NCI-H345 treated with DMSO at 0.1 percent for 48 hours (cell line): ENCODE data around the gene NBEA.
"Not testable (repeated sequence)": the region's sequence is repeated elsewhere in the genome, so short reads cannot be mapped to it uniquely, and the experiment has no call there.

Experiments
- DNase-seq: peaks from one replicate; lab custom pipeline; 2025; ENCODE audit not compliant: unreplicated experiment; lab: John Stamatoyannopoulos, UW

Gene NBEA

DNA sequence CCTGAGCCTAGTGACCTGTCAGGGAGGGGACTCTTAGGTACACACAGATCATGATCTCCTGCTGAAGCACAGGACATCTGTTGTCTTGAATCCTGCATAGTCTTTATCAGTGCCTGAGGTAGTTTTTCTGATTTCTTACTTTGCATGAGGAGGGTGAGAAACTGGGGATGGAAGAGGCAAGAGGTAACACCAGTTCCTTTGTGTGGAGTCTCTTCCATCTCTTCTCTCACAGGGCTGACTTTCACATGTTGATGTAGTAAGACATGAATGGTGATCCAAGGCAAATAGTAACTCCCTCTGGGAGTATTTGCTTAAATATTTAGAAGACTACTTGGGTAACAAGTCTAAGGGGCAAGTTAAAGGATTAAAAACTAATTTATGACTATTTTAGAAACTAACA lies 9.5 kb downstream of the NBEA start:
- no peak for DNase-seq

DNA sequence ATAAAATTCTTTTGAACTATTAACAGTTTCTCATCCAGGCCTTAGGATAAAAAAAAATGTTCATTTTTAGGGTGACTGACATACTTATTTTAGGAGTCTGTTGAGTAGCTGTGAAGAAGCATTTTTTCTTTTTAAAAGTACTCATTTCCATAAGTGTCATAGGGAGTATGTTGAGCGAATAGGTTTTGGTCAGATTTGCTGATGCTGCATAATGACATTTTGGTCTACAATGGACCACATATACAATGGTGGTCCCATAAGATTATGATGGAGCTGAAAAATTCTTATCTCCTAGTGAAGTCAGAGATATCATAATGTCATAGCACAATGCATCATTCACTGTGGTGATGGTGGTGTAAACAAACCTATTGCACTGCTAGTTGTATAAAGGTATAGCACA lies 17.4 kb downstream of the NBEA start:
- no peak for DNase-seq

DNA sequence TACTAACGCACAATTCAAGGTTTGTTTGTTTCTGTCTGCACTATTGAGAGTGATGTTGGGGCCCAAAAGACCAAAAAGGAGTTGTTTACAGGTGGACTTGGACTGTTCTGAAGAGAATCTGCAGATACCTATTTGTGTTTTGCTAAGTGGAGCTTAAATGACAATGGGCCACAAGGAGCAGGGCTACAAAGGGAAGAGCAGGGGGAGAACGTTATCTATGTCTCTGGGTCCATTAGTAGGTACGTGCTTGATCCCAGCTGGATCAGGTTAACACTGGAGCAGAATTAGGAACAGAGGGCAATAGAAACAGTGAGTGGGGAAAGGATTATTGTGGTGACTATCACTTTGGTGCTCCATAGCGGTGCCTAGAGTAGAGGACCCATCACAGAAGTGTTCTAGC lies 22.5 kb downstream of the NBEA start:
- DNase-seq = no peak

GRCh38 chr13:34967851-34968562 lies 25.9 kb downstream of the NBEA start:
- no peak for DNase-seq

DNA sequence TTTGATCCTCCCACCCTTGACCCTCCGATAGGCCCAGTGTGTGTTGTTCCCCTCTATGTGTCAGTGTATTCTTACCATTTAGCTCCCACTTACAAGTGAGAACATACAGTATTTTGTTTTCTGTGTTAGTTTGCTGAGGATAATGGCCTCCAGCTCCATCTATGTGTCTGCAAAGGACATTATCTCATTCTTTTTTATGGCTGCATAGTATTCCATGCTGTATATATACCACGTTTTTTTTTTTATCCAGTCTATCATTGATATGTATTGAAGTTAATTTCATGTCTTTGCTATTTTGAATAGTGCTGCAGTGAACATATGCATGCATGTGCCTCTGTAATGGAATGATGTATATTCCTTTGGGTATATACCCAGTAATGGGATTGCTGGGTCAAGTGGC lies 27.5 kb downstream of the NBEA start:
- not testable (repeated sequence) for DNase-seq

- no peak for DNase-seq
Measured at GRCh38 chr13:34970961-34971360, 28.9 kb downstream of the NBEA start.

- DNase-seq = no peak
Measured at GRCh38 chr13:34971473-34971872, 29.4 kb downstream of the NBEA start.

- not testable (repeated sequence) for DNase-seq
Measured at GRCh38 chr13:34985199-34985598, 43.1 kb downstream of the NBEA start.

DNA sequence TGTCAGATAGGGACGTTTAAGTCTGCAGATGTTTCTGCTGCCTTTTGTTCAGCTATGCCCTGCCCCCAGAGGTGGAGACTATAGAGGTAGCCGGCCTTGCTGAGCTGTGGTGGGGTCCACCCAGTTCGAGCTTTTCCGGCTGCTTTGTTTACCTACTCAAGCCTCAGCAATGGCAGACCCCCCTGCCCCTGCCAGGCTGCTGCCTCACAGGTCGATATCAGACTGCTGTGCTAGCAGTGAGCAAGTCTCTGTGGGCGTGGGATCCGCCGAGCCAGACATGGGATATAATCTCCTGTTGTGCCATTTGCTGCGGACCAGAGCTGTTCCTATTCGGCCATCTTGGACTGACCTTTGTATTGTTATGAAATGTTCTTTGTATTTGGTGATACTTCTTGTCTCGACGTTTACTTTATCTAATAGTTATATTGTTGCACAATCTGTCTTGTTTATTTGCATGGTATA lies 46.3 kb downstream of the NBEA start:
- DNase-seq = no peak

- no peak for DNase-seq
Measured at GRCh38 chr13:34990399-34991214, 48.5 kb downstream of the NBEA start.

- DNase-seq = no peak
Measured at GRCh38 chr13:34993470-34993869, 51.4 kb downstream of the NBEA start.

DNA sequence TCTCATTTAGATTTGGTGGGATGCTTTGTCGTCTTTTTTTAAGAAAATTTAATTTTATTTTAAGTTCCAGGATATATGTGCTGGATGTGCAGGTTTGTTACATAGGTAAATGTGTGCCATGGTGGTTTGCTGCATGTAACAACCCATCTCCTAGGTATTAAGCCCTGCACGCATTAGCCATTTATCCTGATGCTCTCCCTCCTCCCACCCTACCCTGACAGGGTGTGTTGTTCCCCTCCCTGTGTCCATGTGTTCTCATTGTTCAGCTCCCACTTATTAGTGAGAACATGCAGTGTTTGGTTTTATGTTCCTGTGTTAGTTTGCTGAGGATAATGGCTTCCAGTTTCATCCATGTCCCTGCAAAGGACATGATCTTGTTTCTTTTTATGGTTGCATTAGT lies 61.7 kb downstream of the NBEA start:
- not testable (repeated sequence) for DNase-seq

DNA sequence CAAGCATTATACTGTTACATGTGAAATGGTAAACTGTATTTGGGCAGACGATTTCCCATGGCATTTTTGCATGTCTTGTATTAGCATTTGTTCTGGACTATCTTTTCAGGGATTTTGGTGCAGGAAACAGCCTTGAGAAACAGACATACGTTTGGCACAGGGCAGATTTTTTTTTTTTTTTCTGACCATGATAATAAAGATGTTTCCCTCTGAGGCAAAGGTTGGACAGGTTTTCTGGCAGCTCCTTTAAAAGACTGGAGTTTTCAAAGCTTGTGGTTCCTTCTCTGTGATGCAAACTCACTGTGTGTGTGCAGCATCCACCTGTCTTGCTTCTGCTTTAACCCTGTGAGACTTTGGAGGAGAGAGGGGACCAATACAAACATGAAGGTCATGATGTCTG lies 63.0 kb downstream of the NBEA start:
- DNase-seq = no peak

DNA sequence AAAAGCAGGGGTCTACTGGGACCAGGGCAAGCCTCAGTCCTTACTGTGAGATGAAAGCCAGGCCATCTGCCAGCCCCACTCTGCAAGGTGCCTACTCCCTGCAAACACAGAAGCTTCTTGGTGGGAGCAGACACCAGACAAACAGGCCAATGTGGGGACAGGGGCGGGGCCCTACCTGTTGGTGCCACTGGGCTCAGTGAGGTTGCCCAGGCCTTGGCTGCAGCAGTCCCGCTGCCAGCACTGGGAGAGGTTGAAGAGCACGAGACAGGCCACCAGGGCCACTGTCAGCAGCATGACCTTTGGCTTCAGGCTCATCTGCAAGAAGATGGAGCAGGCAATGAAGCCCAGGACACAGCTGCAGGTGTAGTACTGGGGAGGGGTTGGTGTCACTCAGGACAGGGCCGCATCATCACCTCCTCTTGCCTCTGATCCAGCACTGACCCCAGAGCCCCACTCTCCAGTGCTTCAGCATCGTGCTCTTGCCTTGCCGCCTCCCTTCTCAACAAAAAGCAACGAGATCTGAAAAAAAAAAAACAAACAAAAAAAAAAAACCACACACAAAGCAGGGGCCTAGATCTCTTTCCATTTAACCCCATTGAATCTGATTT lies 72.6 kb downstream of the NBEA start:
- no peak for DNase-seq

- no peak for DNase-seq
Measured at GRCh38 chr13:35016362-35017112, 74.5 kb downstream of the NBEA start.

DNA sequence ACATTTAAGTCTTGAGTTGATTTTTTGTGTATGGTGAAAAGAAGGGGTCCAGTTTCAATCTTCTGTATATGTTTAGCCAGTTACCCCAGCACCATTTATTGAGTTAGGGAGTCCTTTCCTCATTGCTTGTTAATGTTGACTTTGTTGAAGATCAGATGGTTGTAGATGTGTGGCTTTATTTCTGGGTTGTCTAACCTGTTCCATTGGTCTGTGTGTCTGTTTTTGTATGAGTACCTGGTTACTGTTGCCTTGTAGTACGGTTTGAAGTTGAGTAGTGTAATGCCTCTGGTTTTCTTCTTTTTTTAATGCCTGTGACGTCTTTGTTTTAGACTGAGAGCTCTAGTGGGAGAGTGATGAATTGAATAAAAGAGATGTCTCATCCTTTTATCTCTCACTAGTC lies 83.2 kb downstream of the NBEA start:
- DNase-seq = no peak

DNA sequence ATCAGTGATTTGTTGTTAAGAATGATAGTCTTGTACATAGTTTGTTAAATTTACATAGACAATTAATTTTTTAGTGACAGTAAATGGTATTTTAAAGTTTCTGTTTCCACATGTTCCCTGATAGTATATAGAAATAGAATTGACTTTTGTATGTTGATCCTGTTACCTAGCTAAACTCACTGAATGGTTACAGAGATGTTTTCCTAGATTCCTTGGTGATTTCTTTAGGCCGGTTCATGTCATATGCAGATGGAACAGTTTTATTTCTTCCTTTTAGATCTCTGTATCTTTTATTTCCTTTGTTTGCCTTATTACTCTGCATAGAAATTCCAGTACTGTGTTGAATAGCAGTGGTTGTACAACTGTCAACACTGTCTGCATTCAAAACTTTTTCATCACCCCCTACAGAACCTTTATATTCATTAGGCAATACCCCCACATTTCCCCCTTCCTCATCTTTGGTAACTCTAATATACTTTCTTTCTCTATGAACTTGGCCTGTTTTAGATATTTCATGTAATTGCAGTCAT lies 86.3 kb downstream of the NBEA start:
- no peak for DNase-seq

- no peak for DNase-seq
Measured at GRCh38 chr13:35039012-35039411, 96.9 kb downstream of the NBEA start.

GRCh38 chr13:35046587-35046986 lies 104.5 kb downstream of the NBEA start:
- DNase-seq = no peak

DNA sequence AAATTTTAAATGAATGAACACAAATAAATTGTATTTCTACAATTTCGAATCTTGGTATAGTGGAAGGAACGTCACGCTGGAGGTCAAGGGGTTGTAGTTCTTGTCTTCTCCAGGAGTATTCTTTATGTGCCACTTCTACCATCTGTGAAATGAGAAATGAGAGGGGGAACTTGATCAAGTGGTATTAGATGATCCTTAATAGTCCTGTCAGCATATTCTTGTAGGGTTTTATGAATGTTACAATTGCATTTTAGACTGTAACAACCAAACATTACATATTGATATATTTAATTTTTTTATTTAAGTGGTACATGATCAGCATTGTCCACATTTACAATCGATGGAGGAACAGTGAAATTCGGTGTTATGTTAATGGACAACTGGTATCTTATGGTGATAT lies 113.6 kb downstream of the NBEA start:
- no peak for DNase-seq

- DNase-seq = no peak
Measured at GRCh38 chr13:35057858-35058257, 115.8 kb downstream of the NBEA start.
